HG03175 (cell line): ENCODE results near the gene CUX1.
"Not testable (repeated sequence)": the region's sequence is repeated elsewhere in the genome, so short reads cannot be mapped to it uniquely, and the experiment has no call there.

ENCODE experiments used
- ATAC-seq: cut with Tn5 transposase; IDR thresholded peaks from one replicate; pipeline ENCODE4 v1.9.1; 2021; ENCODE audit warnings: mild to moderate bottlenecking, moderate library complexity; ENCODE audit not compliant: unreplicated experiment

Gene CUX1

GRCh38 chr7:102119213-102119651 is 301.8 kb downstream of the CUX1 start:
- ATAC-seq = no peak

- ATAC-seq = no peak
Measured at GRCh38 chr7:102119925-102120324, 302.5 kb downstream of the CUX1 start.

GRCh38 chr7:102120666-102121195 is 303.3 kb downstream of the CUX1 start:
- no peak for ATAC-seq

GRCh38 chr7:102122026-102122425 is 304.6 kb downstream of the CUX1 start:
- ATAC-seq = no peak

GRCh38 chr7:102125127-102125596 is 307.7 kb downstream of the CUX1 start:
- ATAC-seq = no peak

GRCh38 chr7:102128303-102128702 is 310.9 kb downstream of the CUX1 start:
- no peak for ATAC-seq

- ATAC-seq = no peak
Measured at GRCh38 chr7:102129636-102130370, 312.4 kb downstream of the CUX1 start.

GRCh38 chr7:102132209-102132752 is 314.9 kb downstream of the CUX1 start:
- ATAC-seq = no peak

- no peak for ATAC-seq
Measured at GRCh38 chr7:102138676-102139075, 321.2 kb downstream of the CUX1 start.

GRCh38 chr7:102140952-102141370 is 323.5 kb downstream of the CUX1 start:
- ATAC-seq = no peak

- ATAC-seq = not testable (repeated sequence)
Measured at GRCh38 chr7:102142433-102142832, 325.0 kb downstream of the CUX1 start.

- no peak for ATAC-seq
Measured at GRCh38 chr7:102146122-102146521, 328.7 kb downstream of the CUX1 start.

- ATAC-seq = no peak
Measured at GRCh38 chr7:102147008-102147407, 329.6 kb downstream of the CUX1 start.

- ATAC-seq = no peak
Measured at GRCh38 chr7:102148799-102149198, 331.4 kb downstream of the CUX1 start.

- no peak for ATAC-seq
Measured at GRCh38 chr7:102149416-102149815, 332.0 kb downstream of the CUX1 start.

- ATAC-seq = no peak
Measured at GRCh38 chr7:102150266-102150665, 332.8 kb downstream of the CUX1 start.

- ATAC-seq = no peak
Measured at GRCh38 chr7:102152672-102153598, 335.5 kb downstream of the CUX1 start.

GRCh38 chr7:102153599-102153946 is 336.1 kb downstream of the CUX1 start:
- no peak for ATAC-seq

- no peak for ATAC-seq
Measured at GRCh38 chr7:102154425-102154824, 337.0 kb downstream of the CUX1 start.

- ATAC-seq = no peak
Measured at GRCh38 chr7:102155821-102156441, 338.5 kb downstream of the CUX1 start.

GRCh38 chr7:102156867-102157266 is 339.4 kb downstream of the CUX1 start:
- no peak for ATAC-seq
